H1 (cell line): ENCODE results near the gene CCNT2. TPM values are rescaled to one million over a fixed set of nuclear protein-coding genes. Genes with fewer than 3 reads are reported as not detected.

Experiments
- CBX5 ChIP-seq: fragments of 300-800, 300-1000 bp; sonication (generic); IDR thresholded peaks from 2 replicates; pipeline ENCODE4 v1.7.1; 2016; ENCODE audit warnings: antibody characterized with exemption, low read length, low read depth
- HDAC2 ChIP-seq, 2 experiments: fragments of 300-600 bp in 1 of 2; sonication (generic) in 1 of 2; IDR thresholded peaks; 2 replicates each; pipeline ENCODE4 v1.6.1; 2011 to 2012; ENCODE audit warnings: low read depth in 2 of 2, low read length in 2 of 2, mild to moderate bottlenecking in 2 of 2, moderate library complexity in 2 of 2, borderline replicate concordance in 1 of 2, inconsistent platforms in 1 of 2
- POLR2A ChIP-seq, 2 experiments: IDR thresholded peaks; 1 replicate in 1 of 2; 2 replicates in 1 of 2; pipeline ENCODE4 v1.6.1; 2011; ENCODE audit warnings: low read depth in 2 of 2, low read length in 2 of 2, mild to moderate bottlenecking in 2 of 2; ENCODE audit errors: control extremely low read depth in 1 of 2
- SAP30 ChIP-seq: fragments of 300-600 bp; sonication (generic); IDR thresholded peaks from 2 replicates; pipeline ENCODE4 v1.7.1; 2012; ENCODE audit warnings: low read length, moderate library complexity, mild to moderate bottlenecking, inconsistent platforms; ENCODE audit not compliant: insufficient read depth, insufficient replicate concordance
- polyA plus RNA-seq, 7 experiments: library from polyadenylated mRNA; depleted of rRNA in 3 of 7; stranded (reverse) in 5 of 7; unstranded in 2 of 7; fragments of >200 nt in 5 of 7; fragments of 200-250 nt in 2 of 7; gene quantifications; 1 replicate in 5 of 7; 2 replicates in 1 of 7; 4 replicates in 1 of 7; pipeline versions ENCODE4 v1.2.1 to v1.2.3, GENCODE V29; 2011 to 2013; ENCODE audit warnings: missing spikeins in 2 of 7, mixed read lengths in 2 of 7
- total RNA-seq: library from RNA; stranded (reverse); fragmentation: NEBNext Ultra II Directional; extraction: Animal tissue kit (Norgen Biotek cat#: 25700); gene quantifications from 2 replicates; pipeline ENCODE4 v1.2.1, GENCODE V29; 2021

Gene CCNT2
- total and polyA plus RNA-seq, 2 of the 8 experiments (the other 6 are each of a cell fraction or from before 2014, with no cell fraction given) = 13.0 to 39.7 TPM

DNA sequence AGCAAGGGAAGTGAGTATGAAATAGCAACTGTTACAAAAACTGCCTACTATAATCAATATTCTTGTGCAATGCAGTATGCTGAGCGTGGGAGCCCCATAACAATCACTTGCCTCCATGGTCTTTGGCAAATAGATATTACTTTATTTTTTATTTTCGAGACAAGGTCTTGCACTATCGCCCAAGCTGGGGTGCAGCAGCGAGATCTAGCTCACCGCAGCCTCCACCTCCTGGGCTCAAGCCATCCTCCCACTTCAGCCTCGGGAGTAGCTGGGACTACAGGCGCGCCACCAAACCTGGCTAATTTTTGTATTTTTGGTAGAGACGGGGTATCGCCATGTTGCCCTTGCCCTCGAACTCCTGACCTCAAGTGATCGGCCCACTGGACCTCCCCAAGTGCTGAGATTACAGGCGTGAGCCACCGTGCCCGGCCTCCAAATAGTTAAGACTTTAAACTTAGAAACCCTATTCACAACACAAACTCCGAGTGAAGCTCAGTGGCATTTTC lies 1.2 kb upstream of the CCNT2 start (continued):
- TF ChIP-seq SAP30 (no peak), CBX5 (no peak), POLR2A (IDR thresholded peaks at IDR 0.05; ENCODE audit: control extremely low read depth in 1 of 2, low read depth in 2 of 2, low read length in 2 of 2) (no peak), HDAC2 (IDR thresholded peaks at IDR 0.05; ENCODE audit: borderline replicate concordance in 1 of 2, low read depth in 2 of 2, low read length in 2 of 2) (no peak)
